Erythroblast (primary cell): Measurements from ENCODE around the gene NOD2.

ENCODE experiments used
- GATA1 ChIP-seq: IDR thresholded peaks from 2 replicates; pipeline ENCODE4 v1.6.1; 2011; ENCODE audit warnings: low read depth, mild to moderate bottlenecking, control low read depth, low read length, moderate library complexity
- POLR2A ChIP-seq: IDR thresholded peaks from 2 replicates; pipeline ENCODE4 v1.6.1; 2011; ENCODE audit warnings: mild to moderate bottlenecking, low read length

GRCh38 chr16:50662306-50662940, 31.0 kb upstream of the NOD2 start:
- TF ChIP-seq POLR2A (no peak), GATA1 (no peak)
